Liver (tissue), 9 donors: ENCODE results near the gene IGFALS. TPM values are rescaled to one million over a fixed set of nuclear protein-coding genes. Genes with fewer than 3 reads are reported as not detected.

Experiments used
- DNase-seq: peaks from one replicate; pipeline ENCODE4 v3.0.0-alpha.2; 2017; ENCODE audit warnings: low spot score
- H3K27ac ChIP-seq, 2 donors: one replicate each; pipeline ENCODE4 v1.7.0; 2013; ENCODE audit warnings: inconsistent platforms in 2 of 2, low read length in 2 of 2, control low read depth in 1 of 2, low read depth in 1 of 2, mild to moderate bottlenecking in 1 of 2
- H3K27me3 ChIP-seq, 4 donors: one replicate each; pipeline versions ENCODE4 v1.6.1 to v1.7.0; 2013; ENCODE audit warnings: low read length in 3 of 4, inconsistent platforms in 1 of 4, mild to moderate bottlenecking in 1 of 4, moderate library complexity in 1 of 4; ENCODE audit not compliant: control insufficient read depth in 4 of 4, insufficient read depth in 4 of 4
- H3K36me3 ChIP-seq, 4 donors: one replicate each; pipeline versions ENCODE4 v1.6.1 to v1.7.0; 2013; ENCODE audit warnings: low read length in 3 of 4, mild to moderate bottlenecking in 3 of 4, low read depth in 1 of 4, moderate library complexity in 1 of 4; ENCODE audit not compliant: control insufficient read depth in 4 of 4, insufficient read depth in 3 of 4
- H3K4me1 ChIP-seq, 4 donors: one replicate each; pipeline versions ENCODE4 v1.6.1 to v1.7.0; 2013; ENCODE audit warnings: low read length in 3 of 4, mild to moderate bottlenecking in 3 of 4, moderate library complexity in 1 of 4; ENCODE audit not compliant: control insufficient read depth in 4 of 4, insufficient read depth in 4 of 4
- H3K4me3 ChIP-seq, 3 donors: one replicate each; pipeline versions ENCODE4 v1.6.1 to v1.7.0; 2013; ENCODE audit warnings: low read length in 3 of 3, control low read depth in 1 of 3, low read depth in 1 of 3, mild to moderate bottlenecking in 1 of 3
- H3K9ac ChIP-seq, 2 donors: one replicate each; pipeline ENCODE4 v1.7.0; 2013; ENCODE audit warnings: low read length in 2 of 2, mild to moderate bottlenecking in 2 of 2, moderate library complexity in 2 of 2, control low read depth in 1 of 2, low read depth in 1 of 2
- H3K9me3 ChIP-seq, 4 donors: one replicate each; pipeline versions ENCODE4 v1.6.1 to v1.7.0; 2013; ENCODE audit warnings: low read length in 3 of 4; ENCODE audit not compliant: control insufficient read depth in 4 of 4
- EGR1 ChIP-seq, 2 donors: IDR thresholded peaks; 2 replicates each; pipeline ENCODE4 v1.6.1; 2016 to 2018; ENCODE audit warnings: antibody characterized with exemption in 2 of 2, low read depth in 2 of 2
- FOXA1 ChIP-seq: IDR thresholded peaks from 2 replicates; pipeline ENCODE4 v1.6.1; 2016; ENCODE audit warnings: antibody characterized with exemption
- FOXA2 ChIP-seq: IDR thresholded peaks from 2 replicates; pipeline ENCODE4 v1.6.1; 2016; ENCODE audit warnings: antibody characterized with exemption
- GABPA ChIP-seq, 2 donors: IDR thresholded peaks in 1 of 2; conservative IDR thresholded peaks in 1 of 2; 2 replicates each; pipeline ENCODE4 v1.6.1; 2016; ENCODE audit warnings: antibody characterized with exemption in 2 of 2, mild to moderate bottlenecking in 1 of 2, moderate library complexity in 1 of 2
- HNF4A ChIP-seq, 2 donors: conservative IDR thresholded peaks; 2 replicates each; pipeline ENCODE4 v1.6.1; 2016; ENCODE audit warnings: antibody characterized with exemption in 2 of 2, mild to moderate bottlenecking in 2 of 2
- HNF4G ChIP-seq: IDR thresholded peaks from 2 replicates; pipeline ENCODE4 v1.6.1; 2016; ENCODE audit warnings: antibody characterized with exemption
- JUND ChIP-seq, 2 donors: IDR thresholded peaks; 2 replicates each; pipeline ENCODE4 v1.6.1; 2016; ENCODE audit warnings: antibody characterized with exemption in 2 of 2
- NR2F2 ChIP-seq: IDR thresholded peaks from 2 replicates; pipeline ENCODE4 v1.6.1; 2016; ENCODE audit warnings: antibody characterized with exemption
- RAD21 ChIP-seq, 2 donors: IDR thresholded peaks; 2 replicates each; pipeline ENCODE4 v1.6.1; 2016; ENCODE audit warnings: antibody characterized with exemption in 2 of 2, mild to moderate bottlenecking in 2 of 2
- RXRA ChIP-seq, 2 donors: IDR thresholded peaks; 2 replicates each; pipeline ENCODE4 v1.6.1; 2017 to 2018; ENCODE audit warnings: antibody characterized with exemption in 2 of 2, mild to moderate bottlenecking in 1 of 2
- SP1 ChIP-seq: IDR thresholded peaks from 2 replicates; pipeline ENCODE4 v1.6.1; 2018; ENCODE audit warnings: antibody characterized with exemption, mild to moderate bottlenecking
- TAF1 ChIP-seq: conservative IDR thresholded peaks from 2 replicates; pipeline ENCODE4 v1.6.1; 2016; ENCODE audit warnings: antibody characterized with exemption, mild to moderate bottlenecking
- YY1 ChIP-seq: IDR thresholded peaks from 2 replicates; pipeline ENCODE4 v1.6.1; 2016; ENCODE audit warnings: antibody characterized with exemption, mild to moderate bottlenecking
- WGBS: extraction: QIAGEN DNeasy Blood & Tissue Kit; methylation state at CpG from one replicate; pipeline ENCODE4 v1.1.7; 2013; 5-methylcytosine and 5-hydroxymethylcytosine counted together
- polyA plus RNA-seq, 2 donors: library from polyadenylated mRNA; stranded (reverse) in 1 of 2; unstranded in 1 of 2; fragments of 200-250 nt in 1 of 2; fragments of >200 nt in 1 of 2; fragmentation: Nextera tagmentation in 1 of 2; extraction: Ambion mirVana in 1 of 2; gene quantifications; one replicate each; pipeline versions ENCODE4 v1.2.1 to v1.2.3, GENCODE V29; 2013 to 2015
- total RNA-seq, 2 donors: library from RNA; depleted of rRNA; stranded (reverse); fragments of >200 nt; gene quantifications; one replicate each; pipeline ENCODE4 v1.2.3, GENCODE V29; 2014
- TF ChIP-seq, protein P1 (sequence below): IDR thresholded peaks from 2 replicates; pipeline ENCODE4 v1.6.1; 2016; ENCODE audit warnings: antibody characterized with exemption, mild to moderate bottlenecking
- donor health status: healthy.
- donor health status: healthy.
- donor health status: healthy.
- donor health status: healthy.
- donor health status: healthy.

The IGFALS gene
- total and polyA plus RNA-seq, 4 donors = 19.8 to 161 (median 68.4) TPM

DNA sequence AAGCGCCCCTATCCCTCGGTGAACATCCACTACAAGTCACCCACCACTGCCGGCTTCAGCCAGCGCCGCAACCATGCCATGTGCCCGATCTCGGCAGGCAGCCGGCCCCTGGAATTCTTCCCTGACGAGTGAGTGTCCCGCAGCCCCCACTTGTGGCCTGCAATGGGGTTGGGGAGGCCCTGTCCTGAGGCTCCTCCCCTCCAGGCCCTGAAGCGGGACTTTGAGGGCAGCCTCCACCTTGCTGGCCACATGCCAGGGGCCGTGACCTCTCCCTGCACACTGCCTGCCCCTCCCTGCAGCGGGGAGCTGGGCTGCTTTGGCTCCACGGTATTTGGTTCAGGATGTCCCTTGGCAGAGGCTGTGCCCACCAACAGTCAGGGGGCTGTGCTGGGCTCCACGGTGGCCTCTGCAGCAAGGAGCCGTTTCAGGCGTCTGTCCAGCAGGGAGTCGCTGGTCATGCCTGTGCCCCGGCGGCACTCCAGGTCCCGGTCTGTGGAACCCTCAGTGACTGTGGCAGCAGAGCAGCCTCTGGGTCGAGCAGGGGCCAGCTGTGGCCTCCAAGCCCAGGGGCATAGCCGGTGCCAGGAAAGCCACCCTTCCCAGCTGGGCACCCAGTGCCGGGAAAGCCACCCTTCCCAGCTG is 30.5 kb downstream of the IGFALS start:
- DNase-seq = peak; percentile 59
- peaks cover 7 to 62% (median 18%) of the 10 kb centered on the region in 4 donors for H3K36me3 ChIP-seq

DNA sequence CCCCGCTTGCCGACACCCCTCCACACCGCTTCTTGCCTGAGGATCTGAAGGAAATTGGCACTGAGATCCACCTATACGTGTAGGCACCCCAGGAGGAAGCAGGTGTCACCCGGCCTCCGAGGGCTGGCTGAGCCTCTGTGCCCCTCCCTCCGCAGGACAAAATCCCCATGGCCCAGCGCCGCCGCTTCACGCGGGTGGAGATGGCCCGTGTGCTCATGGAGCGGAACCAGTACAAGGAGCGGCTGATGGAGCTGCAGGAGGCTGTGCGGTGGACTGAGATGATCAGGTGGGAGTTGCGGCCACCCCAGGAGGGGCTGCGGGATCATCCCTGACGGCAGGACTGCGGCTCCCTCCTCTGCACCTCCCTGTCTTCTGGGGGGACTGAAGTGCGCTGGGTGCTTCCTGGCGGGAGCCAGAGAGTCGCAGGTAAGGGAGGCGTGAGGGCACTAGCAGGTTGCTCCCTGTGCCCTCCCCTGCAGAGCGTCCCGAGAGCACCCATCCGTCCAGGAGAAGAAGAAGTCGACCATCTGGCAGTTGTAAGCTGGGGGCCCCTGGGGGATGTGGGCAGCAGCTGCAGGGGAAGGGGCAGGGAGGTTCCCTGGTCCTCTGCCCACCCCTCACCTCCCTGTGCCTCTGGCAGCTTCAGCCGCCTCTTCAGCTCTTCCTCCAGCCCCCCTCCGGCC is 31.2 kb downstream of the IGFALS start:
- Histone ChIP-seq H3K9ac (no peak overlapping the region), H3K9me3 (no peaks in the 10 kb centered on the region), H3K27ac (no peak overlapping the region), H3K36me3 (peaks cover 9 to 60% (median 18%) of the 10 kb centered on the region in 4 donors), H3K4me3 (no peak overlapping the region), H3K4me1 (no peaks in the 10 kb centered on the region), H3K27me3 (no peaks in the 10 kb centered on the region)
- no peak for DNase-seq
- WGBS = 96% methylated on average over 30 of the region's 30 CpGs
- TF ChIP-seq RAD21 (IDR thresholded peaks at IDR 0.05) (no peak), YY1 (no peak), FOXA2 (no peak)

More for the DNA sequence above, 30.5 kb downstream of the IGFALS start:
- 87% methylated on average over 24 of the region's 24 CpGs for WGBS
- no peak for TF ChIP-seq SP1
- TF ChIP-seq GABPA (IDR thresholded peaks at IDR 0.05 in 1 of 2, conservative IDR thresholded peaks at IDR 0.05 in 1 of 2) = no peak
- TF ChIP-seq, protein P1, sequence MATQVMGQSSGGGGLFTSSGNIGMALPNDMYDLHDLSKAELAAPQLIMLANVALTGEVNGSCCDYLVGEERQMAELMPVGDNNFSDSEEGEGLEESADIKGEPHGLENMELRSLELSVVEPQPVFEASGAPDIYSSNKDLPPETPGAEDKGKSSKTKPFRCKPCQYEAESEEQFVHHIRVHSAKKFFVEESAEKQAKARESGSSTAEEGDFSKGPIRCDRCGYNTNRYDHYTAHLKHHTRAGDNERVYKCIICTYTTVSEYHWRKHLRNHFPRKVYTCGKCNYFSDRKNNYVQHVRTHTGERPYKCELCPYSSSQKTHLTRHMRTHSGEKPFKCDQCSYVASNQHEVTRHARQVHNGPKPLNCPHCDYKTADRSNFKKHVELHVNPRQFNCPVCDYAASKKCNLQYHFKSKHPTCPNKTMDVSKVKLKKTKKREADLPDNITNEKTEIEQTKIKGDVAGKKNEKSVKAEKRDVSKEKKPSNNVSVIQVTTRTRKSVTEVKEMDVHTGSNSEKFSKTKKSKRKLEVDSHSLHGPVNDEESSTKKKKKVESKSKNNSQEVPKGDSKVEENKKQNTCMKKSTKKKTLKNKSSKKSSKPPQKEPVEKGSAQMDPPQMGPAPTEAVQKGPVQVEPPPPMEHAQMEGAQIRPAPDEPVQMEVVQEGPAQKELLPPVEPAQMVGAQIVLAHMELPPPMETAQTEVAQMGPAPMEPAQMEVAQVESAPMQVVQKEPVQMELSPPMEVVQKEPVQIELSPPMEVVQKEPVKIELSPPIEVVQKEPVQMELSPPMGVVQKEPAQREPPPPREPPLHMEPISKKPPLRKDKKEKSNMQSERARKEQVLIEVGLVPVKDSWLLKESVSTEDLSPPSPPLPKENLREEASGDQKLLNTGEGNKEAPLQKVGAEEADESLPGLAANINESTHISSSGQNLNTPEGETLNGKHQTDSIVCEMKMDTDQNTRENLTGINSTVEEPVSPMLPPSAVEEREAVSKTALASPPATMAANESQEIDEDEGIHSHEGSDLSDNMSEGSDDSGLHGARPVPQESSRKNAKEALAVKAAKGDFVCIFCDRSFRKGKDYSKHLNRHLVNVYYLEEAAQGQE = no peak
- no peak for TF ChIP-seq HNF4G
- TF ChIP-seq YY1 = no peak
- TF ChIP-seq RAD21 (IDR thresholded peaks at IDR 0.05) = no peak
- no peak for TF ChIP-seq FOXA2
- no peak for TF ChIP-seq JUND (IDR thresholded peaks at IDR 0.05)
- no peak for TF ChIP-seq TAF1
- TF ChIP-seq RXRA (IDR thresholded peaks at IDR 0.05) = no peak
- no peak for TF ChIP-seq FOXA1
- Histone ChIP-seq H3K9ac (no peak overlapping the region), H3K27ac (no peak overlapping the region), H3K9me3 (no peaks in the 10 kb centered on the region), H3K4me1 (no peaks in the 10 kb centered on the region), H3K4me3 (no peak overlapping the region), H3K27me3 (no peaks in the 10 kb centered on the region)

DNA sequence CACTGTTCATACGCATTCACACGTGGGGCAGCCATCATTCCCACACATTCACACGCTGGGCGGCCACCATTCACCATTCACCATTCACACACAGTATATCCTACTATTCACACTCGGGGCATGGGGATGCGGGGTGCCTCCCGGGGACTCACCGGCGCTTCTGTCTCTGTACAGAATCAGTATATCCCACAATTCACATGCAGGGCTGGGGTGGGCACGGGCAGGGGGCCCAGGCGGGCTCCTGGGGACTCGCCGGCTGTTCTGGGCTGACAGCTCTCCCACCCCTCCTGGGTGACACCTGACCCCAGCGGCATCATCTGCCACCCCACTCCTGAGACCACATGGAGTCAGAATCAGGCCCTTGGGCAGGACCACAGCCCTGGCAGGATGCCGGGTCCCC is 31.8 kb downstream of the IGFALS start:
- Histone ChIP-seq H3K36me3 (peaks cover 9 to 56% (median 18%) of the 10 kb centered on the region in 4 donors), H3K9ac (no peak overlapping the region), H3K4me3 (no peak overlapping the region), H3K4me1 (no peaks in the 10 kb centered on the region), H3K9me3 (no peaks in the 10 kb centered on the region), H3K27ac (no peak overlapping the region), H3K27me3 (no peaks in the 10 kb centered on the region)
- DNase-seq = no peak
- TF ChIP-seq SP1 (no peak), NR2F2 (no peak), EGR1 (IDR thresholded peaks at IDR 0.05; ENCODE audit: low read depth in 2 of 2) (no peak), HNF4A (conservative IDR thresholded peaks at IDR 0.05) (no peak)
- WGBS = 97% methylated on average over 15 of the region's 15 CpGs
